Spinal cord (tissue), 10 donors: ENCODE measurements around the gene CALHM4. TPM values are rescaled to one million over a fixed set of nuclear protein-coding genes. Genes with fewer than 3 reads are reported as not detected.
A peak's percentile ranks its signal among the peaks of the same experiment; 100 is the strongest.
"Not testable (repeated sequence)": the region's sequence is repeated elsewhere in the genome, so short reads cannot be mapped to it uniquely, and the experiment has no call there.

Experiments
- DNase-seq, 6 donors: peaks; one replicate each; pipeline versions ENCODE4 v3.0.0 to v3.0.0-alpha.2; 2013 to 2015; ENCODE audit warnings: low spot score in 6 of 6, low read depth in 4 of 6
- H3K27ac ChIP-seq: one replicate; pipeline ENCODE4 v1.5.1; 2013; ENCODE audit warnings: low read depth, low read length, control low read depth
- H3K27me3 ChIP-seq: one replicate; pipeline ENCODE4 v1.6.1; 2013; ENCODE audit warnings: low read length; ENCODE audit not compliant: control insufficient read depth, insufficient read depth
- H3K36me3 ChIP-seq: one replicate; pipeline ENCODE4 v1.6.1; 2013; ENCODE audit warnings: low read length; ENCODE audit not compliant: control insufficient read depth, insufficient read depth
- H3K4me1 ChIP-seq: one replicate; pipeline ENCODE4 v1.6.1; 2013; ENCODE audit warnings: low read length; ENCODE audit not compliant: control insufficient read depth, insufficient read depth
- H3K4me3 ChIP-seq: one replicate; pipeline ENCODE4 v1.5.1; 2013; ENCODE audit warnings: low read depth, low read length, control low read depth
- H3K9me3 ChIP-seq: one replicate; pipeline ENCODE4 v1.6.1; 2013; ENCODE audit warnings: low read length; ENCODE audit not compliant: control insufficient read depth, insufficient read depth
- WGBS: methylation state at CpG from one replicate; pipeline ENCODE4 v1.1.5; 2013; ENCODE audit warnings: missing lambda C conversion rate; ENCODE audit not compliant: insufficient coverage; 5-methylcytosine and 5-hydroxymethylcytosine counted together
- polyA plus RNA-seq, 2 donors: library from polyadenylated mRNA; unstranded; fragments of 120-200 nt; gene quantifications; one replicate each; pipeline ENCODE4 v1.2.1, GENCODE V29; 2013; ENCODE audit not compliant: insufficient read length in 2 of 2
- total RNA-seq, 2 donors: library from RNA; depleted of rRNA in 1 of 2; stranded (reverse); fragments of 120-200 nt in 1 of 2; fragments of >200 nt in 1 of 2; gene quantifications; one replicate each; pipeline versions ENCODE4 v1.2.3 to v1.2.4, GENCODE V29; 2013 to 2014
- donor health status: healthy.

Gene CALHM4
- total and polyA plus RNA-seq, 4 donors, result 0.22 to 0.30 TPM; not detected in 2

DNA sequence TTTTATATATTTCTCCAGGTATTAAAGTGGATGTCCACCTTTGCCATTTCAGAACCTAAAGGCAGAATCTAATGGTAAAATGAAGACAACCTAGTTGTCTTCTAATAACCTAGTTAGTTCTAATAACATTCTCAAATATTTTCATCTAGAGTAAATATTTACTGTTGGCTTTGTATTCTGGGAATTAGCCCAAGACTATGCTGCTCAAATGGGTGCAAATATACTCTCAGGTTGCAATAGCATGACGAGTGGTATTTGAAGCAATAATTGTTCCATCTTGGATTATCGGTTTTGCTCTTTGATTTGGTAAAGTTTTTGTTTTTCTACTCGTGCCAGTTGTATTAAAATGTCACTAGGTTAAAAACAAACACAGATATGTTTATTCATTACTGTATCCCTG lies 41.7 kb downstream of the CALHM4 start:
- no peak for DNase-seq
- no peak overlapping the region for H3K4me3 ChIP-seq
- H3K9me3 ChIP-seq, result no peaks in the 10 kb centered on the region
- H3K27me3 ChIP-seq, result no peaks in the 10 kb centered on the region
- peaks cover 11% of the 10 kb centered on the region for H3K36me3 ChIP-seq
- no peaks in the 10 kb centered on the region for H3K4me1 ChIP-seq
- no CpG with 5 or more reads among the region's 3 CpGs for WGBS
- no peak overlapping the region for H3K27ac ChIP-seq

GRCh38 chr6:116596815-116597214 lies 43.3 kb downstream of the CALHM4 start:
- Histone ChIP-seq H3K4me3 (no peak overlapping the region), H3K4me1 (no peaks in the 10 kb centered on the region), H3K27me3 (no peaks in the 10 kb centered on the region), H3K27ac (no peak overlapping the region), H3K9me3 (no peaks in the 10 kb centered on the region), H3K36me3 (peaks cover 5% of the 10 kb centered on the region)
- DNase-seq, result peak in 1 of 6 donors; percentile 25
- no CpG with 5 or more reads among the region's 4 CpGs for WGBS

GRCh38 chr6:116603916-116604315 lies 50.4 kb downstream of the CALHM4 start:
- WGBS, result 83% methylated on average over 1 of the region's 3 CpGs
- not testable (repeated sequence) for H3K27me3 ChIP-seq, H3K4me3 ChIP-seq, H3K4me1 ChIP-seq, H3K36me3 ChIP-seq, DNase-seq, H3K27ac ChIP-seq, H3K9me3 ChIP-seq

GRCh38 chr6:116604868-116605267 lies 51.3 kb downstream of the CALHM4 start:
- not testable (repeated sequence) for H3K4me1 ChIP-seq, H3K9me3 ChIP-seq, H3K27ac ChIP-seq, H3K4me3 ChIP-seq, DNase-seq, H3K27me3 ChIP-seq, H3K36me3 ChIP-seq
- WGBS, result no CpG with 5 or more reads among the region's 3 CpGs

GRCh38 chr6:116605935-116606334 lies 52.4 kb downstream of the CALHM4 start:
- Histone ChIP-seq H3K4me1 (no peaks in the 10 kb centered on the region), H3K9me3 (no peaks in the 10 kb centered on the region), H3K27ac (no peak overlapping the region), H3K4me3 (no peak overlapping the region), H3K36me3 (no peaks in the 10 kb centered on the region), H3K27me3 (no peaks in the 10 kb centered on the region)
- 100% methylated on average over 2 of the region's 4 CpGs for WGBS
- DNase-seq, result no peak

Other genes with a start within 250 kb of the CALHM4 start
- gene DSE, start 182.8 kb upstream of the CALHM4 start, total RNA-seq, result 10 to 100 TPM; 38.4 to 59.1 TPM
- 10 to 100 TPM; 15.4 to 15.6 TPM for gene DSE, start 182.8 kb upstream of the CALHM4 start, polyA plus RNA-seq
- gene CALHM6, start 92.4 kb upstream of the CALHM4 start, total RNA-seq, result 1 to 10 TPM; 6.7 to 8.5 TPM
- gene CALHM6, start 92.4 kb upstream of the CALHM4 start, polyA plus RNA-seq, result 1 to 10 TPM; 7.0 to 9.0 TPM
- 1 to 10 TPM; 2.6 to 4.5 TPM for gene CALHM5, start 42.1 kb upstream of the CALHM4 start, total RNA-seq
- under 1 TPM; 0.75 to 0.82 TPM for gene CALHM5, start 42.1 kb upstream of the CALHM4 start, polyA plus RNA-seq
- 10 to 100 TPM in 1 of 2 donors, under 1 TPM in 1; 0.33 to 16.1 TPM for gene TRAPPC3L, start 8.1 kb upstream of the CALHM4 start, total RNA-seq
- under 1 TPM; 0.45 to 0.46 TPM for gene TRAPPC3L, start 8.1 kb upstream of the CALHM4 start, polyA plus RNA-seq
- 10 to 100 TPM; 47.2 to 82.8 TPM for gene RWDD1, start 17.8 kb downstream of the CALHM4 start, total RNA-seq
- gene RWDD1, start 17.8 kb downstream of the CALHM4 start, polyA plus RNA-seq, result 10 to 100 TPM; 83.9 to 92.4 TPM
- 10 to 100 TPM in 1 of 2 donors, 1 to 10 TPM in 1; 7.2 to 19.2 TPM for gene RSPH4A, start 62.7 kb downstream of the CALHM4 start, total RNA-seq
- 10 to 100 TPM in 1 of 2 donors, 1 to 10 TPM in 1; 6.6 to 11.0 TPM for gene RSPH4A, start 62.7 kb downstream of the CALHM4 start, polyA plus RNA-seq
- 10 to 100 TPM; 15.9 to 22.4 TPM for gene ZUP1, start 115.0 kb downstream of the CALHM4 start, total RNA-seq
- gene ZUP1, start 115.0 kb downstream of the CALHM4 start, polyA plus RNA-seq, result 10 to 100 TPM; 15.2 to 17.3 TPM
- gene KPNA5, start 127.5 kb downstream of the CALHM4 start, total RNA-seq, result 10 to 100 TPM; 34.5 to 45.3 TPM
- gene KPNA5, start 127.5 kb downstream of the CALHM4 start, polyA plus RNA-seq, result 10 to 100 TPM; 11.3 to 18.4 TPM
- gene FAM162B, start 212.0 kb downstream of the CALHM4 start, total RNA-seq, result 1 to 10 TPM; 6.0 to 6.7 TPM
- 1 to 10 TPM; 2.4 to 2.9 TPM for gene FAM162B, start 212.0 kb downstream of the CALHM4 start, polyA plus RNA-seq